IMR-90 (cell line): Measurements from ENCODE around the gene PVALEF. TPM values are rescaled to one million over a fixed set of nuclear protein-coding genes. Genes with fewer than 3 reads are reported as not detected.

Experiments used
- ATAC-seq: fragments of 200-7000 bp; cut with Tn5 transposase; 2 replicates; pipeline ENCODE4 v1.9.1; 2020; ENCODE audit warnings: low read depth, mild to moderate bottlenecking, moderate library complexity
- BruUV-seq: library from RNA; stranded (reverse); fragments of 400-500 nt; replicated peaks from 2 replicates; lab custom pipeline; 2021; lab: Mats Ljungman, UMichigan
- CTCF ChIA-PET: fragments of 300-600 bp; formaldehyde crosslinking; extraction: SDS; loops from one replicate; lab custom pipeline; 2021; ENCODE audit warnings: antibody characterized with exemption; lab: Yijun Ruan, JAX
- POLR2A ChIA-PET: fragments of 300-600 bp; sonication (Branson Sonifier 250); formaldehyde crosslinking; loops from one replicate; lab custom pipeline; 2022; ENCODE audit warnings: antibody characterized with exemption; ENCODE audit not compliant: unreplicated experiment; lab: Charles Lee
- DNase-seq: peaks from one replicate; pipeline ENCODE4 v3.0.0; 2013
- H2AFZ ChIP-seq: replicated peaks from 2 replicates; pipeline ENCODE3; 2013; ENCODE audit warnings: low read length, mild to moderate bottlenecking; ENCODE audit not compliant: poor library complexity
- H2AK5ac ChIP-seq: 2 replicates; pipeline ENCODE4 v1.6.1; 2013; ENCODE audit warnings: low read depth, low read length, inconsistent platforms
- H2AK9ac ChIP-seq: replicated peaks from 2 replicates; pipeline ENCODE3; 2013; ENCODE audit warnings: mild to moderate bottlenecking, low read depth, low read length, moderate library complexity; ENCODE audit not compliant: poor library complexity
- H2BK120ac ChIP-seq: 2 replicates; pipeline ENCODE4 v1.6.1; 2013; ENCODE audit warnings: low read depth, low read length, inconsistent platforms
- H2BK15ac ChIP-seq: 3 replicates; pipeline ENCODE4 v1.6.1; 2013; ENCODE audit warnings: low read depth, low read length, inconsistent platforms
- H2BK20ac ChIP-seq: 2 replicates; pipeline ENCODE4 v1.6.1; 2013; ENCODE audit warnings: low read depth, mild to moderate bottlenecking, inconsistent platforms, low read length, moderate library complexity
- H2BK5ac ChIP-seq: 2 replicates; pipeline ENCODE4 v1.6.1; 2013; ENCODE audit warnings: mild to moderate bottlenecking, low read depth, low read length, inconsistent platforms; ENCODE audit not compliant: poor library complexity, severe bottlenecking
- H3K14ac ChIP-seq: replicated peaks from 2 replicates; pipeline ENCODE4 v1.6.1; 2013; ENCODE audit warnings: low read depth, low read length, inconsistent platforms
- H3K18ac ChIP-seq: 2 replicates; pipeline ENCODE4 v1.6.1; 2013; ENCODE audit warnings: low read depth, low read length, control low read depth
- H3K23ac ChIP-seq: 2 replicates; pipeline ENCODE4 v1.6.1; 2013; ENCODE audit warnings: low read depth, low read length, inconsistent platforms
- H3K27ac ChIP-seq: 2 replicates; pipeline ENCODE4 v1.5.1; 2013; ENCODE audit warnings: mild to moderate bottlenecking, control low read depth, low read length; ENCODE audit not compliant: insufficient read depth
- H3K27me3 ChIP-seq: 2 replicates; pipeline ENCODE4 v1.6.1; 2013; ENCODE audit warnings: low read length; ENCODE audit not compliant: control insufficient read depth, insufficient read depth
- H3K36me3 ChIP-seq: 2 replicates; pipeline ENCODE4 v1.6.1; 2013; ENCODE audit warnings: low read length, mixed read lengths; ENCODE audit not compliant: control insufficient read depth, insufficient read depth
- H3K4ac ChIP-seq: 2 replicates; pipeline ENCODE4 v1.6.1; 2013; ENCODE audit warnings: low read depth, low read length, inconsistent platforms
- H3K4me1 ChIP-seq: 2 replicates; pipeline ENCODE4 v1.6.1; 2013; ENCODE audit warnings: low read length, mixed read lengths; ENCODE audit not compliant: control insufficient read depth, insufficient read depth
- H3K4me2 ChIP-seq: 2 replicates; pipeline ENCODE4 v1.6.1; 2013; ENCODE audit warnings: low read depth, mild to moderate bottlenecking, control low read depth, low read length, moderate library complexity
- H3K4me3 ChIP-seq: 2 replicates; pipeline ENCODE4 v1.5.1; 2013; ENCODE audit warnings: low read depth, mild to moderate bottlenecking, control low read depth, low read length, moderate library complexity; ENCODE audit not compliant: insufficient read depth
- H3K56ac ChIP-seq: 2 replicates; pipeline ENCODE4 v1.6.1; 2013; ENCODE audit warnings: low read length, inconsistent platforms; ENCODE audit not compliant: insufficient read depth; ENCODE audit errors: extremely low read depth
- H3K79me1 ChIP-seq, 2 experiments: 2 replicates each; pipeline ENCODE4 v1.6.1; 2013; ENCODE audit warnings: low read length in 2 of 2, inconsistent platforms in 1 of 2, low read depth in 1 of 2
- H3K9ac ChIP-seq: 2 replicates; pipeline ENCODE4 v1.6.1; 2013; ENCODE audit warnings: low read depth, low read length, control low read depth
- H3K9me1 ChIP-seq: 2 replicates; pipeline ENCODE4 v1.6.1; 2013; ENCODE audit warnings: low read length, inconsistent platforms; ENCODE audit not compliant: insufficient read depth
- H3K9me3 ChIP-seq: 2 replicates; pipeline ENCODE4 v1.6.1; 2013; ENCODE audit warnings: low read length; ENCODE audit not compliant: control insufficient read depth, insufficient read depth
- H4K20me1 ChIP-seq: 2 replicates; pipeline ENCODE4 v1.6.1; 2013; ENCODE audit warnings: low read length, inconsistent platforms; ENCODE audit not compliant: insufficient read depth
- H4K5ac ChIP-seq: 2 replicates; pipeline ENCODE4 v1.6.1; 2013; ENCODE audit warnings: mild to moderate bottlenecking, low read depth, low read length, control low read depth
- H4K8ac ChIP-seq, 2 experiments: 2 replicates each; pipeline ENCODE4 v1.6.1; 2013; ENCODE audit warnings: low read depth in 2 of 2, low read length in 2 of 2, control low read depth in 1 of 2, inconsistent platforms in 1 of 2
- H4K91ac ChIP-seq: 2 replicates; pipeline ENCODE4 v1.6.1; 2013; ENCODE audit warnings: low read depth, low read length, inconsistent platforms; ENCODE audit not compliant: insufficient read depth
- BHLHE40 ChIP-seq: fragments of 150-350 bp; IDR thresholded peaks from 2 replicates; pipeline ENCODE4 v1.6.1; 2016; ENCODE audit warnings: mild to moderate bottlenecking, low read depth, low read length
- FOS ChIP-seq: fragments of 150-350 bp; IDR thresholded peaks from 2 replicates; pipeline ENCODE4 v1.6.1; 2016; ENCODE audit warnings: low read depth, low read length
- POLR2A ChIP-seq: IDR thresholded peaks from 2 replicates; pipeline ENCODE4 v1.6.1; 2012; ENCODE audit warnings: mild to moderate bottlenecking, low read depth, low read length
- RAD21 ChIP-seq: IDR thresholded peaks from 2 replicates; pipeline ENCODE4 v1.6.1; 2012; ENCODE audit warnings: low read length, improper control_type of control experiment
- RCOR1 ChIP-seq: IDR thresholded peaks from 2 replicates; pipeline ENCODE4 v1.6.1; 2012; ENCODE audit warnings: mild to moderate bottlenecking, low read length, improper control_type of control experiment; ENCODE audit not compliant: insufficient replicate concordance
- RFX5 ChIP-seq: IDR thresholded peaks from 2 replicates; pipeline ENCODE4 v1.8.0; 2012; ENCODE audit warnings: low read depth, mild to moderate bottlenecking, low read length, moderate library complexity
- WGBS, 2 experiments: methylation state at CpG; one replicate each; pipeline versions ENCODE4 v1.1.5 to v1.1.7; 2013; ENCODE audit warnings: missing lambda C conversion rate in 2 of 2; ENCODE audit not compliant: insufficient read length in 1 of 2; ENCODE audit errors: extremely low coverage in 2 of 2; 5-methylcytosine and 5-hydroxymethylcytosine counted together
- dilution Hi-C: fragments of 300-500 bp; cut with HindIII; formaldehyde crosslinking; loops from one replicate; pipeline ENCODE4 v1.14.3; 2018; ENCODE audit warnings: low sequenced_read_pairs; ENCODE audit not compliant: unreplicated experiment
- in situ Hi-C: fragments of 300-500 bp; cut with MboI; formaldehyde crosslinking; loops from 3 replicates; pipeline ENCODE4 v1.14.3; 2019; ENCODE audit warnings: low sequenced_read_pairs, inconsistent platforms, mixed read lengths
- intact Hi-C: fragments of 100-400 bp; cut with micrococcal nuclease; formaldehyde crosslinking; loops from 2 replicates; pipeline ENCODE4 v1.10.0; 2022
- polyA plus RNA-seq, 3 experiments: library from polyadenylated mRNA; depleted of rRNA; stranded (reverse); fragments of >200 nt; gene quantifications; 2 replicates each; pipeline ENCODE4 v1.2.3, GENCODE V29; 2012; ENCODE audit warnings: low replicate concordance in 1 of 3
- total RNA-seq: library from RNA; depleted of rRNA; stranded (reverse); fragments of >200 nt; gene quantifications from 2 replicates; pipeline ENCODE4 v1.2.3, GENCODE V29; 2012

Gene PVALEF
- total and polyA plus RNA-seq, 2 of the 4 experiments (the other 2 are of a cell fraction) = not detected

- Histone ChIP-seq H2BK120ac (no peak overlapping the region), H3K4me1 (no peaks in the 10 kb centered on the region), H3K79me1 (no peaks in the 10 kb centered on the region), H4K20me1 (no peaks in the 10 kb centered on the region), H3K14ac (no peak overlapping the region), H3K9ac (no peak overlapping the region), H4K8ac (no peak overlapping the region), H3K9me1 (no peaks in the 10 kb centered on the region), H4K5ac (no peak overlapping the region), H3K36me3 (no peaks in the 10 kb centered on the region), H2AK9ac (no peak overlapping the region), H2AFZ (no peak overlapping the region), H2AK5ac (no peak overlapping the region), H3K18ac (no peak overlapping the region), H3K56ac (no peak overlapping the region), H2BK5ac (no peak overlapping the region), H3K4me3 (no peak overlapping the region), H3K27ac (no peak overlapping the region), H3K23ac (no peak overlapping the region), H3K4me2 (no peak overlapping the region), H3K27me3 (peaks cover 26% of the 10 kb centered on the region; the same call in 1 of the 2 replicates), H2BK15ac (no peak overlapping the region), H2BK20ac (no peak overlapping the region), H3K4ac (no peak overlapping the region), H4K91ac (no peak overlapping the region), H3K9me3 (no peaks in the 10 kb centered on the region)
- POLR2A ChIA-PET = no interaction called here
- ATAC-seq (no peak), DNase-seq (no peak)
- CTCF ChIA-PET = no interaction called here
- in situ Hi-C loops = no loop called here
- TF ChIP-seq RAD21 (no peak), POLR2A (no peak), BHLHE40 (no peak), FOS (no peak), RFX5 (no peak), RCOR1 (no peak)
- BruUV-seq = no TSS peak
- WGBS, 2 experiments = 64% methylated on average over 6 of the region's 25 CpGs; no CpG with 5 or more reads in 1 of the 2 experiments
- dilution Hi-C loops = no loop called here
- intact Hi-C loops = no loop called here
Measured at GRCh38 chr17:81159611-81160265, 5.6 kb upstream of the PVALEF start.
